Esophagus squamous epithelium (tissue), 4 donors: ENCODE results near the gene UGP2.

Source experiments
- CTCF ChIP-seq, 6 experiments: fragments of 450-650 bp in 4 of 6; fragments of 200-600 bp in 2 of 6; sonication (generic) in 2 of 6; IDR thresholded peaks; one replicate each; pipeline ENCODE4 v1.5.1; 2016 to 2019; ENCODE audit warnings: antibody characterized with exemption in 6 of 6, mild to moderate bottlenecking in 4 of 6, moderate library complexity in 4 of 6
- POLR2A ChIP-seq, 4 donors: fragments of 450-650 bp; IDR thresholded peaks; one replicate each; pipeline ENCODE4 v1.6.1; 2017; ENCODE audit warnings: antibody characterized with exemption in 4 of 4, mild to moderate bottlenecking in 4 of 4, moderate library complexity in 3 of 4

DNA sequence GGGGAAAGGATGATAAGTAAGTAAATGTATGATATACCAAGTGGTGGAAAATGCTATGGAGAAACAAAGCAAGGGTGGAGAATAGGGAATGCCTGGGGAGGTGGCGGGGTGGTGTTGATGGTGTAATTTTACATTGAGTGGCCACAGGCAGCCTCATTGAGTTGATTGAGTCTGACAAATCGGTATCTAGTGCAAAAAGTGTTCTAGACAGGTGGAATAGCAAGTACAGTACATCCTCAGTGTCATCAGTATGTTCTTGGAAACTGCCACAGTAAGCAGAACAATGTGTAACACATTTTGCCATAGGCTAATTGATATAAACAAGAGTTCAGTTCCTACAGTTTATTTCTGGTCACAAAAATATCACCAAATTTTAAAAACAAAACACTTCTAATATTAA, 46.4 kb downstream of the UGP2 start:
- TF ChIP-seq POLR2A (IDR thresholded peaks at IDR 0.05) (no peak), CTCF (IDR thresholded peaks at IDR 0.05) (no peak)
